Kidney (tissue), 14 donors: ENCODE results near the gene BRAP. TPM values are rescaled to one million over a fixed set of nuclear protein-coding genes. Genes with fewer than 3 reads are reported as not detected.
"Not testable (repeated sequence)": the region's sequence is repeated elsewhere in the genome, so short reads cannot be mapped to it uniquely, and the experiment has no call there.

Source experiments
- DNase-seq, 5 donors: peaks; one replicate each; pipeline ENCODE4 v3.0.0-alpha.2; 2013 to 2020
- FAIRE-seq: peaks from 2 replicates; lab custom pipeline; 2012; peaks lifted over from hg19 to GRCh38; lab: Jason Lieb, UNC
- H3K27ac ChIP-seq, 2 donors: one replicate each; pipeline ENCODE4 v1.7.0; 2013; ENCODE audit warnings: low read depth in 2 of 2, low read length in 2 of 2, inconsistent platforms in 1 of 2
- H3K27me3 ChIP-seq: one replicate; pipeline ENCODE4 v1.7.1; 2013; ENCODE audit warnings: low read length, inconsistent platforms; ENCODE audit not compliant: control insufficient read depth, insufficient read depth
- H3K36me3 ChIP-seq, 3 donors: one replicate each; pipeline versions ENCODE4 v1.7.0 to v1.7.1; 2013; ENCODE audit warnings: low read length in 3 of 3, control low read depth in 1 of 3, inconsistent platforms in 1 of 3; ENCODE audit not compliant: insufficient read depth in 3 of 3, control insufficient read depth in 2 of 3
- H3K4me1 ChIP-seq, 3 donors: one replicate each; pipeline versions ENCODE4 v1.7.0 to v1.7.1; 2013; ENCODE audit warnings: low read length in 3 of 3, inconsistent platforms in 1 of 3, low read depth in 1 of 3; ENCODE audit not compliant: control insufficient read depth in 2 of 3, insufficient read depth in 2 of 3
- H3K4me3 ChIP-seq, 3 donors: one replicate each; pipeline versions ENCODE4 v1.7.0 to v1.8.1; 2013; ENCODE audit warnings: low read length in 3 of 3, control low read depth in 1 of 3, inconsistent platforms in 1 of 3
- H3K9ac ChIP-seq, 3 donors: one replicate each; pipeline versions ENCODE4 v1.7.0 to v1.7.1; 2013; ENCODE audit warnings: low read length in 3 of 3, control low read depth in 1 of 3, inconsistent platforms in 1 of 3
- H3K9me3 ChIP-seq, 3 donors: one replicate each; pipeline versions ENCODE4 v1.7.0 to v1.7.1; 2013; ENCODE audit warnings: low read length in 3 of 3, control low read depth in 1 of 3, inconsistent platforms in 1 of 3; ENCODE audit not compliant: control insufficient read depth in 2 of 3, insufficient read depth in 1 of 3
- intact Hi-C: fragments of 100-400 bp; cut with DNase I; formaldehyde crosslinking; loops from one replicate; pipeline ENCODE4 v1.11.1; 2022
- polyA plus RNA-seq: library from polyadenylated mRNA; stranded (reverse); fragments of 350-450 nt; fragmentation: Illumina TruSeq; extraction: RNeasy Lipid Tissue Mini Kit (QIAGEN cat#74804); gene quantifications from one replicate; pipeline ENCODE4 v1.2.3, GENCODE V29; 2014; ENCODE audit warnings: low read depth, low replicate concordance; ENCODE audit not compliant: insufficient read depth
- total RNA-seq: library from RNA; stranded (reverse); fragmentation: NEBNext Ultra II Directional; extraction: Animal tissue kit (Norgen Biotek cat#: 25700); gene quantifications from one replicate; pipeline ENCODE4 v1.2.1, GENCODE V29; 2021
- TF ChIP-seq, protein P1 (sequence below): IDR thresholded peaks from 3 replicates; pipeline ENCODE4 v1.5.1; 2012; ENCODE audit warnings: mild to moderate bottlenecking, moderate library complexity, borderline replicate concordance; ENCODE audit not compliant: insufficient read depth; ENCODE audit errors: extremely low read depth
- donor health status: control.
- donor health status: control.
- donor health status: control.
- donor health status: control.
- donor health status: control.
- donor health status: DM: yes; HTN: yes; CAD: no.
- donor health status: Normal renal cell carcinoma (clear cell type).

BRAP gene
- total and polyA plus RNA-seq, 2 donors from 2014 or later, result 9.6 to 17.2 TPM

- no peaks in the 10 kb centered on the region for H3K27me3 ChIP-seq
- H3K9ac ChIP-seq, result no peak overlapping the region
- H3K4me1 ChIP-seq, result no peaks in the 10 kb centered on the region
- TF ChIP-seq, protein P1, sequence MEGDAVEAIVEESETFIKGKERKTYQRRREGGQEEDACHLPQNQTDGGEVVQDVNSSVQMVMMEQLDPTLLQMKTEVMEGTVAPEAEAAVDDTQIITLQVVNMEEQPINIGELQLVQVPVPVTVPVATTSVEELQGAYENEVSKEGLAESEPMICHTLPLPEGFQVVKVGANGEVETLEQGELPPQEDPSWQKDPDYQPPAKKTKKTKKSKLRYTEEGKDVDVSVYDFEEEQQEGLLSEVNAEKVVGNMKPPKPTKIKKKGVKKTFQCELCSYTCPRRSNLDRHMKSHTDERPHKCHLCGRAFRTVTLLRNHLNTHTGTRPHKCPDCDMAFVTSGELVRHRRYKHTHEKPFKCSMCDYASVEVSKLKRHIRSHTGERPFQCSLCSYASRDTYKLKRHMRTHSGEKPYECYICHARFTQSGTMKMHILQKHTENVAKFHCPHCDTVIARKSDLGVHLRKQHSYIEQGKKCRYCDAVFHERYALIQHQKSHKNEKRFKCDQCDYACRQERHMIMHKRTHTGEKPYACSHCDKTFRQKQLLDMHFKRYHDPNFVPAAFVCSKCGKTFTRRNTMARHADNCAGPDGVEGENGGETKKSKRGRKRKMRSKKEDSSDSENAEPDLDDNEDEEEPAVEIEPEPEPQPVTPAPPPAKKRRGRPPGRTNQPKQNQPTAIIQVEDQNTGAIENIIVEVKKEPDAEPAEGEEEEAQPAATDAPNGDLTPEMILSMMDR, result no peak
- no peaks in the 10 kb centered on the region for H3K36me3 ChIP-seq
- no peak for DNase-seq
- H3K9me3 ChIP-seq, result no peaks in the 10 kb centered on the region
- H3K4me3 ChIP-seq, result no peak overlapping the region
- intact Hi-C loops, result no loop called here
- FAIRE-seq, result no peak
- no peak overlapping the region for H3K27ac ChIP-seq
These were observed 79.0 kb downstream of the BRAP start for GRCh38 chr12:111606767-111607230.

DNA sequence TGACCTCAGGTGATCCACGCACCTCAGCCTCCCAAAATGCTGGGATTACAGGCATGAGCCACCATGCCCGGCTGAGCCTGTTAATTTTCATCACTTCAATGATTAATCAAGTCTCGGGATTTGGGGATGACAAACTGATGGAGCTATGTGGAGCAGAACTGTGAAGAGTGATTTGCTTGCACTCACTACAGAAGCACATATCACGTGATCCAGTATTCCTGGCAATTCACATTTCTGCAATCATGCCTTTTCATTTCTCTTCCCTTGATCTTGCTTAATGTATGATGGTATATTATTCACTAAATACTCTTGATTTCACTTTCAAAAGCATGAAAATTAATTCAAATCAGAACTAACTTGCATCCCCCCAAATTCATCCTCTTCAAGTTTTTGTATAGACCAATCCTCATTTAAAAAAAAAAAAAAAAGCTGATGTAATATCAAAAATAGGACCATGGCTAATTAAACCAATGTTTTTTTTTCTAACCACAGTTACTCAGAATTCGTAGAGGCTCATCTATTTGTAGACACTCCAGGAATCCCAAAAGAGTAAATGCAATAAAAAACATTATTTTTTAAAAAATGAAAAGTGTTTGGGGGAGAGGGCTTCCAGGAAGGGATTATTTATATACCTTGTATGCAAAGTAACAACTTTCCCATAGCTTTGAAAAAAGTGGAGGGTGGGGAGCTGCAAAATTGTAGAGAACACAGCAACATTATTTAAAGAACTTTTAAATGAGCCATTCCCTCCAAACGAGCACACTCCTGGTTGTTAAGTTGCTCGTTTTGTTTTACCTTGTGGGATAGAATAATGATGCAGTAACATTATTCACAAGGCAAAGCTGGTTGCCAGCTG lies 79.6 kb downstream of the BRAP start:
- FAIRE-seq, result no peak
- TF ChIP-seq, protein P1, result no peak
- peak in 1 of 5 donors; percentile 12 for DNase-seq
- no peak overlapping the region for H3K4me3 ChIP-seq
- H3K9ac ChIP-seq, result no peak overlapping the region
- H3K4me1 ChIP-seq, result no peaks in the 10 kb centered on the region
- intact Hi-C loops, result no loop called here
- H3K27me3 ChIP-seq, result no peaks in the 10 kb centered on the region
- no peaks in the 10 kb centered on the region for H3K9me3 ChIP-seq
- no peaks in the 10 kb centered on the region for H3K36me3 ChIP-seq
- H3K27ac ChIP-seq, result no peak overlapping the region

GRCh38 chr12:111602857-111603256 lies 82.9 kb downstream of the BRAP start:
- H3K36me3 ChIP-seq, H3K4me3 ChIP-seq, H3K4me1 ChIP-seq, H3K27ac ChIP-seq, H3K9ac ChIP-seq, intact Hi-C loops, FAIRE-seq, H3K9me3 ChIP-seq, H3K27me3 ChIP-seq: not testable (repeated sequence)
- DNase-seq, result peak in 1 of 5 donors; percentile 15

DNA sequence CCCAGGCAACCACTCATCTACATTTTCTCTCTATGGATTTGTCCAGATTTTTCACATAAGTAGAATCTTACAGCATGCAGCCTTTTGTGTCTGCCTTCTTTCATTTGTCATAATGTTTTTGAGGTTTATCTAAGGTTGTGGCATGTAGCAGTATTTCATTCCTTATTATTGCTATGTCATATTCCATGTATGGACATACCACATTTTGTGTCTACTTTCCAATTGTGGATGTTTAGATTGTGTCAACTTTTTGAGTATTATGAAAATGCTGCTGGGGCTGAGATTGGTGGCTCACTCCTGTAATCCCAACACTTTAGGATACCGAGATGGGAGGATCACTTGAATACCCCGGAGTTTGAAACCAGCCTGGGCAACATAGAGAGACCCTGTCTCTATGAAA lies 83.4 kb downstream of the BRAP start:
- Histone ChIP-seq H3K36me3 (no peaks in the 10 kb centered on the region), H3K27me3 (no peaks in the 10 kb centered on the region), H3K27ac (no peak overlapping the region), H3K9ac (no peak overlapping the region), H3K4me1 (peaks cover 0 to 4% (median 0%) of the 10 kb centered on the region in 3 donors), H3K9me3 (no peaks in the 10 kb centered on the region), H3K4me3 (no peak overlapping the region)
- intact Hi-C loops, result no loop called here
- FAIRE-seq (no peak), DNase-seq (no peak)
- TF ChIP-seq, protein P1, result no peak

DNA sequence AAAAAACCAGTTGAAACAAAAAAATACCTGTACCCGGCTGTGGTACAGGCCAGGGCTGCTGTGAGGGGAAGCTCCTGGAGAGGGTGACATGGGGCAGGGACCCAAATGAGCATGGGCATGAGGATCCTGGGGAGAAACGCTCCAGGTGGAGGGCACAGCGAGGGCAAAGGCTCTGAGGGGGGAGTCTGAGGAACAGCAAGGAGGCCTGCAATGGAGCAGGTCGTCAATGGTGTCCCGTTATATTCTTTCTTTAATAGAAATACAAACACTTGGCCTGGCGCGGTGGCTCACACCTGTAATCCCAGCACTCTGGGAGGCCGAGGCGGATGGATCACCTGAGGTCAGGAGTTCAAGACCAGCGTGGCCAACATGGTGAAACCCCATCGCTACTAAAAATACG lies 84.8 kb downstream of the BRAP start:
- H3K4me3 ChIP-seq, H3K4me1 ChIP-seq, H3K27me3 ChIP-seq, H3K9me3 ChIP-seq, FAIRE-seq, H3K36me3 ChIP-seq, H3K9ac ChIP-seq, intact Hi-C loops, H3K27ac ChIP-seq: not testable (repeated sequence)
- peak in 2 of 5 donors; percentile 39 to 55 for DNase-seq
